CD14-positive monocyte (primary cell): ENCODE data around the gene NIPAL4. TPM values are rescaled to one million over a fixed set of nuclear protein-coding genes. Genes with fewer than 3 reads are reported as not detected.
A peak's percentile ranks its signal among the peaks of the same experiment; 100 is the strongest.

ENCODE experiments used
- DNase-seq, 3 donors: peaks; one replicate each; pipeline ENCODE4 v3.0.0-alpha.2; 2011 to 2022
- H2AFZ ChIP-seq: 2 replicates; pipeline ENCODE4 v1.6.0; 2012; ENCODE audit warnings: mild to moderate bottlenecking, low read depth, low read length, inconsistent platforms; ENCODE audit not compliant: insufficient read depth, poor library complexity, severe bottlenecking
- H3K27ac ChIP-seq, 2 donors: 1 replicate in 1 of 2; 2 replicates in 1 of 2; pipeline ENCODE4 v1.5.1; 2012 to 2013; ENCODE audit warnings: low read length in 2 of 2, control low read depth in 1 of 2, inconsistent platforms in 1 of 2, low read depth in 1 of 2, mild to moderate bottlenecking in 1 of 2
- H3K27me3 ChIP-seq, 2 donors: one replicate each; pipeline versions ENCODE4 v1.6.0 to v1.6.1; 2011 to 2013; ENCODE audit warnings: low read length in 2 of 2; ENCODE audit not compliant: control insufficient read depth in 2 of 2, insufficient read depth in 2 of 2
- H3K36me3 ChIP-seq, 2 donors: replicated peaks in 1 of 2; 1 replicate in 1 of 2; 2 replicates in 1 of 2; pipeline versions ENCODE4 v1.5.1 to v1.6.1; 2012 to 2013; ENCODE audit warnings: low read length in 2 of 2, control low read depth in 1 of 2, inconsistent platforms in 1 of 2, mild to moderate bottlenecking in 1 of 2; ENCODE audit not compliant: insufficient read depth in 2 of 2, control insufficient read depth in 1 of 2
- H3K4me1 ChIP-seq, 2 donors: 1 replicate in 1 of 2; 2 replicates in 1 of 2; pipeline versions ENCODE4 v1.5.1 to v1.6.1; 2012 to 2013; ENCODE audit warnings: low read length in 2 of 2, control low read depth in 1 of 2, inconsistent platforms in 1 of 2, mild to moderate bottlenecking in 1 of 2, moderate library complexity in 1 of 2; ENCODE audit not compliant: insufficient read depth in 2 of 2, control insufficient read depth in 1 of 2
- H3K4me2 ChIP-seq: replicated peaks from 2 replicates; pipeline ENCODE3; 2012; ENCODE audit warnings: low read length, moderate library complexity, mild to moderate bottlenecking; ENCODE audit not compliant: poor library complexity, severe bottlenecking; ENCODE audit errors: extremely low read depth
- H3K4me3 ChIP-seq, 3 experiments: fragments of 200-600 bp in 1 of 3; sonication (generic) in 1 of 3; replicated peaks in 1 of 3; 1 replicate in 2 of 3; 2 replicates in 1 of 3; pipeline ENCODE4 v1.5.1; 2011 to 2013; ENCODE audit warnings: low read length in 3 of 3, mild to moderate bottlenecking in 3 of 3, control low read depth in 2 of 3, low read depth in 2 of 3, inconsistent platforms in 1 of 3, moderate library complexity in 1 of 3
- H3K79me2 ChIP-seq: 2 replicates; pipeline ENCODE4 v1.6.0; 2012; ENCODE audit warnings: mild to moderate bottlenecking, control low read depth, inconsistent platforms, low read length, moderate library complexity; ENCODE audit not compliant: insufficient read depth
- H3K9ac ChIP-seq: 2 replicates; pipeline ENCODE4 v1.6.0; 2017; ENCODE audit warnings: low read length, mild to moderate bottlenecking; ENCODE audit not compliant: insufficient read depth, poor library complexity, severe bottlenecking
- H3K9me3 ChIP-seq, 2 donors: replicated peaks in 1 of 2; 1 replicate in 1 of 2; 2 replicates in 1 of 2; pipeline versions ENCODE4 v1.5.1 to v1.6.1; 2012 to 2013; ENCODE audit warnings: low read length in 2 of 2, control low read depth in 1 of 2; ENCODE audit not compliant: control insufficient read depth in 1 of 2, insufficient read depth in 1 of 2
- H4K20me1 ChIP-seq: 2 replicates; pipeline ENCODE4 v1.6.0; 2012; ENCODE audit warnings: mild to moderate bottlenecking, low read length, control low read depth, moderate library complexity; ENCODE audit not compliant: insufficient read depth
- H3K27ac Mint-ChIP-seq, 7 donors: one replicate each; pipeline ENCODE4 v1.8.0; 2020; ENCODE audit warnings: mild to moderate bottlenecking in 7 of 7, mixed read lengths in 7 of 7, moderate library complexity in 6 of 7, inconsistent platforms in 2 of 7
- H3K27me3 Mint-ChIP-seq, 3 donors: one replicate each; pipeline ENCODE4 v1.8.0; 2021 to 2022; ENCODE audit warnings: low read depth in 3 of 3, mild to moderate bottlenecking in 3 of 3, mixed read lengths in 3 of 3, moderate library complexity in 3 of 3, inconsistent platforms in 1 of 3
- H3K36me3 Mint-ChIP-seq, 2 donors: one replicate each; pipeline ENCODE4 v1.8.0; 2020; ENCODE audit warnings: mixed read lengths in 2 of 2, inconsistent platforms in 1 of 2, mild to moderate bottlenecking in 1 of 2
- H3K4me1 Mint-ChIP-seq: one replicate; pipeline ENCODE4 v1.8.0; 2020; ENCODE audit warnings: mild to moderate bottlenecking, mixed read lengths
- H3K4me3 Mint-ChIP-seq, 2 donors: one replicate each; pipeline ENCODE4 v1.8.0; 2020; ENCODE audit warnings: mild to moderate bottlenecking in 2 of 2, mixed read lengths in 2 of 2, moderate library complexity in 1 of 2
- H3K9me3 Mint-ChIP-seq, 7 donors: one replicate each; pipeline ENCODE4 v1.8.0; 2020 to 2022; ENCODE audit warnings: mixed read lengths in 7 of 7, mild to moderate bottlenecking in 6 of 7, moderate library complexity in 6 of 7, inconsistent platforms in 2 of 7
- WGBS: methylation state at CpG from one replicate; pipeline ENCODE4 v1.1.5; 2013; ENCODE audit warnings: missing lambda C conversion rate; ENCODE audit not compliant: insufficient coverage; 5-methylcytosine and 5-hydroxymethylcytosine counted together
- intact Hi-C, 2 donors: fragments of 100-400 bp; cut with micrococcal nuclease; formaldehyde crosslinking; loops; one replicate each; pipeline versions ENCODE4 v1.15.0 to v1.15.1; 2023
- polyA plus RNA-seq, 3 donors: library from polyadenylated mRNA; depleted of rRNA in 1 of 3; unstranded in 2 of 3; stranded (reverse) in 1 of 3; fragments of 300-500 nt in 2 of 3; fragments of >200 nt in 1 of 3; fragmentation: Illumina TruSeq in 2 of 3; gene quantifications; 1 replicate in 2 of 3; 2 replicates in 1 of 3; pipeline ENCODE4 v1.2.3, GENCODE V29; 2012 to 2021
- TF ChIP-seq, protein P1 (sequence below): fragments of 200-600 bp; IDR thresholded peaks from one replicate; pipeline ENCODE4 v1.8.0; 2022; ENCODE audit warnings: antibody characterized with exemption, mild to moderate bottlenecking

Gene NIPAL4
- polyA plus RNA-seq, 3 donors, result 0.04 to 2.3 TPM; not detected in 1

DNA sequence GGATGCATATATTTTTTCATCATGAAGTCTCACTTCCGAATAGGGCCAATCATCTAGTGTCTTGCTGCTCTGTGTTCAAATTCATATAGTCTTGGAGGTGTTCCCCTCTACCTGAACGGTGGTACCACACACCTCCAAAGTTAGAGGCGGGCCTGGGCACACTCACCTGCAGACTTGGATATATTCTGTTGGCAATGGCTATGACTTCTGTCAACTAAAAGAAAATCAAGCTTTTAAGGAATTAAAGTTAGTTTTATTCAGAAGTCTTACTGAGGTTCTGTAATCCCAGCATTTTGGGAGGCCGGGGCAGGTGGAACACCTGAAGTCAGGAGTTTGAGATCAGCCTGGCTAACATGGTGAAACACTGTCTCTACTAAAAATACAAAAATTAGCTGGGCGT lies 2.6 kb upstream of the NIPAL4 start:
- Mint-ChIP-seq H3K36me3 (peaks cover 4 to 6% of the 10 kb centered on the region in 2 donors), H3K27ac (peak overlapping the region in 1 of 7 donors; percentile 56), H3K4me1 (peaks cover 19% of the 10 kb centered on the region), H3K9me3 (peaks cover 0 to 8% (median 4%) of the 10 kb centered on the region in 7 donors), H3K27me3 (peaks cover 38 to 45% (median 41%) of the 10 kb centered on the region in 3 donors), H3K4me3 (no peak overlapping the region)
- TF ChIP-seq, protein P1, sequence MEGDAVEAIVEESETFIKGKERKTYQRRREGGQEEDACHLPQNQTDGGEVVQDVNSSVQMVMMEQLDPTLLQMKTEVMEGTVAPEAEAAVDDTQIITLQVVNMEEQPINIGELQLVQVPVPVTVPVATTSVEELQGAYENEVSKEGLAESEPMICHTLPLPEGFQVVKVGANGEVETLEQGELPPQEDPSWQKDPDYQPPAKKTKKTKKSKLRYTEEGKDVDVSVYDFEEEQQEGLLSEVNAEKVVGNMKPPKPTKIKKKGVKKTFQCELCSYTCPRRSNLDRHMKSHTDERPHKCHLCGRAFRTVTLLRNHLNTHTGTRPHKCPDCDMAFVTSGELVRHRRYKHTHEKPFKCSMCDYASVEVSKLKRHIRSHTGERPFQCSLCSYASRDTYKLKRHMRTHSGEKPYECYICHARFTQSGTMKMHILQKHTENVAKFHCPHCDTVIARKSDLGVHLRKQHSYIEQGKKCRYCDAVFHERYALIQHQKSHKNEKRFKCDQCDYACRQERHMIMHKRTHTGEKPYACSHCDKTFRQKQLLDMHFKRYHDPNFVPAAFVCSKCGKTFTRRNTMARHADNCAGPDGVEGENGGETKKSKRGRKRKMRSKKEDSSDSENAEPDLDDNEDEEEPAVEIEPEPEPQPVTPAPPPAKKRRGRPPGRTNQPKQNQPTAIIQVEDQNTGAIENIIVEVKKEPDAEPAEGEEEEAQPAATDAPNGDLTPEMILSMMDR, result no peak
- Histone ChIP-seq H3K4me3 (no peak overlapping the region), H3K4me1 (peaks cover 11 to 23% of the 10 kb centered on the region in 2 donors), H3K9ac (no peak overlapping the region), H3K36me3 (no peaks in the 10 kb centered on the region), H3K27me3 (peaks cover 34 to 46% of the 10 kb centered on the region in 2 donors), H3K9me3 (no peaks in the 10 kb centered on the region), H3K79me2 (no peaks in the 10 kb centered on the region), H3K27ac (no peak overlapping the region), H2AFZ (no peak overlapping the region), H4K20me1 (no peaks in the 10 kb centered on the region), H3K4me2 (no peak overlapping the region)
- 75% methylated on average over 1 of the region's 5 CpGs for WGBS
- no peak for DNase-seq
- intact Hi-C loops, result loop anchor here in 1 of 2 donors (10.0 kb wide), 1 partner anchor 313 kb away; the partner anchor contains the start of gene MED7

DNA sequence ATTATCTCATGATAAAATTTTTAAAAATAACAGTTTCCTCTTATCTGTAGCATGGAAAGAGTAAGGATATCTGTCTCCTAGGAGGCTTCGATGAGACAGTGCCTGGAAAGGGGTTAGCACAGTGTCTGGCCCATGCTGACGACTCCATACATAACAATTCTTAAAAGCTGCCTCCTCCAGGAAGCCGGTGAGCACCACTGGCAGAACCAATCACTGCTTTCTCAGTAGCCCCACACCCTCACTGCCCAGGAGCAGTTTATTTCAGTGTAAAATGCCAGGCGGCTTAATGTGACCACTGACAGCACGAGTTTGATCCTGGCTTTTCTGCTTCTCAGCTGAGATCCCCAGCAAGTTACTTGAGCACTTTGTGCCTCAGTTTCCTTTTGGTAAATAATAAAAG lies 1.2 kb upstream of the NIPAL4 start:
- 90% methylated on average over 3 of the region's 5 CpGs for WGBS
- H3K4me3 Mint-ChIP-seq, result peak overlapping the region in 1 of 2 donors; percentile 16
- no peak overlapping the region for H3K27ac ChIP-seq

More for the DNA sequence above, 1.2 kb upstream of the NIPAL4 start:
- Mint-ChIP-seq H3K36me3 (peaks cover 4 to 9% of the 10 kb centered on the region in 2 donors), H3K9me3 (peaks cover 0 to 8% (median 4%) of the 10 kb centered on the region in 7 donors), H3K27me3 (peaks cover 35 to 47% (median 41%) of the 10 kb centered on the region in 3 donors), H3K27ac (no peak overlapping the region), H3K4me1 (peaks cover 26% of the 10 kb centered on the region)
- H3K4me2 ChIP-seq, result no peak overlapping the region
- intact Hi-C loops, result loop anchor here in 1 of 2 donors (10.0 kb wide), 1 partner anchor 314 kb away; the partner anchor contains the start of gene MED7
- H3K36me3 ChIP-seq, result no peaks in the 10 kb centered on the region
- H3K9ac ChIP-seq, result no peak overlapping the region
- no peak overlapping the region for H3K4me3 ChIP-seq
- H3K9me3 ChIP-seq, result no peaks in the 10 kb centered on the region
- TF ChIP-seq, protein P1, result no peak
- peaks cover 17 to 29% of the 10 kb centered on the region in 2 donors for H3K4me1 ChIP-seq
- H4K20me1 ChIP-seq, result no peaks in the 10 kb centered on the region
- H3K27me3 ChIP-seq, result peaks cover 35 to 46% of the 10 kb centered on the region in 2 donors
- H2AFZ ChIP-seq, result no peak overlapping the region
- H3K79me2 ChIP-seq, result no peaks in the 10 kb centered on the region
- DNase-seq, result no peak
